Measurements from ENCODE around the gene MOV10L1.

- TF ChIP-seq EZH2 (IDR thresholded peaks at IDR 0.05; ENCODE audit: borderline replicate concordance, low read length) = no peak
- no peak for TF ChIP-seq CTCF (IDR thresholded peaks at IDR 0.05; ENCODE audit: low read length)
These were observed 78.1 kb downstream of the MOV10L1 start for GRCh38 chr22:50167689-50168489.
